Measurements from ENCODE around the gene ADRA1B.

ADRA1B gene

DNA sequence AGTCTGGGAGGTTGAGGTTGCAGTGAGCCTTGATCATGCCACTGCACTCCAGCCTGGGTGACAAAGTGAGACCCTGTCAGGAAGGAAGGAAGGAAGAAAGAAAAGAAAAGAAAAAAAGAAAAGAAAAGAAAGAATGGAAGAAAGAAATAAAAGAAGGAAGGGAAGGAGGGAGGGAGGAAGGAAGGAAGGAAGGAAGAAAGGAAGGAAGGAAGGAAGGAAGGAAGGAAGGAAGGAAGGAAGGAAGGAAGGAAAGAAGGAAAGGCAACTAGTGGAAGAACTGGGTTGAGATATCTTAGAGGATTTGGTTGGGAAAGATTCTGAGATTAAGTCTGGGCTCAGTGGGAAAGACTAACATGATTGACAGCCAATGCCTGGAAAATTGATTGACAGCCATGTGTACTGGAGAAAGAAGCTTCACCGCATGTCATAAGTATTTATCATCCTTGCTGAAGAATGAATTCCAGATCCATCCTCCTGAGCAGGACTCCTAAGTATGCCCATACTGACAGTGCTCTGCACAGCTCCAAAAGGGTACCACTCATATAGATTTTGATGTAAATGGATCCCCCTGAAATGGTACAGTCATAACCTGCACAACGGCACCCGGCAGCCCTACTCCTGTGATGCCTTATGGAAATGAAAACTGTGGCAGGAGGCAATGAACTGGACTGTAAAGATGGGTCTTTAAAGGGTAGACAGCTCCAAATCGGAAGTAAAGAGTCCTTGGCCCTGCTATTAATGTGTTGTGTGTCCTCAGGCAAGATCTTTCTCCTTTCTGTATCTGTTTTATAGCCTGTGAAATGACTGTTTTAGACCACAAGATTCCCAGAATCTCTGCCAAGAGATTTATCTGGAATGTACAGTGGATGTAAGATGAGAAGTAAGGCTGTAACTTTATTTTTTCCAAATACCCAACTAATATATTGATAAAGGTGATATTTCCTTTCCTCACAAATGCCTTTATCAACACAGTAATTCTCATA, 16.9 kb upstream of the ADRA1B start:
- Histone ChIP-seq H3K4me2 (ENCODE audit: low read length) (no peak overlapping the region), H3K79me2 (no peaks in the 10 kb centered on the region), H3K36me3 (ENCODE audit: control insufficient read depth, insufficient read depth, low read length) (no peaks in the 10 kb centered on the region), H2AFZ (no peak overlapping the region), H3K4me1 (no peaks in the 10 kb centered on the region), H3K9me3 (ENCODE audit: control insufficient read depth, low read length) (no peaks in the 10 kb centered on the region), H3K27me3 (ENCODE audit: control insufficient read depth, insufficient read depth, low read length) (no peaks in the 10 kb centered on the region), H3K9ac (no peak overlapping the region), H3K4me3 (ENCODE audit: low read depth, low read length) (no peak overlapping the region), H3K27ac (no peak overlapping the region)
- TF ChIP-seq CTCF (IDR thresholded peaks at IDR 0.05) = no peak

- Histone ChIP-seq H3K9ac (no peak overlapping the region), H2AFZ (no peak overlapping the region), H3K4me2 (ENCODE audit: low read length) (no peak overlapping the region), H3K27ac (no peak overlapping the region), H3K36me3 (ENCODE audit: control insufficient read depth, insufficient read depth, low read length) (no peaks in the 10 kb centered on the region), H3K4me3 (ENCODE audit: low read depth, low read length) (no peak overlapping the region), H3K9me3 (ENCODE audit: control insufficient read depth, low read length) (no peaks in the 10 kb centered on the region), H3K27me3 (ENCODE audit: control insufficient read depth, insufficient read depth, low read length) (no peaks in the 10 kb centered on the region), H3K4me1 (no peaks in the 10 kb centered on the region), H3K79me2 (no peaks in the 10 kb centered on the region)
- TF ChIP-seq CTCF (IDR thresholded peaks at IDR 0.05) = no peak
Observed at GRCh38 chr5:159901308-159901707, 15.0 kb upstream of the ADRA1B start.

DNA sequence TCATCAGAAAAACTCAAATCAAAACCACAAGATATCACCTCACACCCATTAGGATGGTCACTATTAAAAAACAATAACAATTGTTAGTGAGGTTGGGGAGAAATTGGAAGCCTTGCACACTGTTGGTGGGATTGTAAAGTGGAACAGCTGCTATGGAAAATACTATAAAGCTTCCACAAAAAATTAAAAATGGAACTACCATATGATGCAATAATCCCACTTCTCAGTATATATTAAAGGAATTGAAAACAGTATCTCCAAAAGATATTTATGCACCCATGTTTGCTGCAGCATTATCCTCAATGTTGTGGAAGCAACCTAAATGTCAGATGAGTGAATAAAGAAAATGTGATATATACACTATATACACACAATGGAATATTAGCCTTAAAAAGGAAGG, 14.5 kb upstream of the ADRA1B start:
- Histone ChIP-seq H3K27me3 (ENCODE audit: control insufficient read depth, insufficient read depth, low read length) (no peaks in the 10 kb centered on the region), H3K4me1 (no peaks in the 10 kb centered on the region), H3K36me3 (ENCODE audit: control insufficient read depth, insufficient read depth, low read length) (no peaks in the 10 kb centered on the region), H3K9me3 (ENCODE audit: control insufficient read depth, low read length) (no peaks in the 10 kb centered on the region), H2AFZ (no peak overlapping the region), H3K4me3 (ENCODE audit: low read depth, low read length) (no peak overlapping the region), H3K9ac (no peak overlapping the region), H3K79me2 (no peaks in the 10 kb centered on the region), H3K27ac (no peak overlapping the region), H3K4me2 (ENCODE audit: low read length) (no peak overlapping the region)
- no peak for TF ChIP-seq CTCF (IDR thresholded peaks at IDR 0.05)

- Histone ChIP-seq H3K36me3 (ENCODE audit: control insufficient read depth, insufficient read depth, low read length) (no peaks in the 10 kb centered on the region), H3K27me3 (ENCODE audit: control insufficient read depth, insufficient read depth, low read length) (no peaks in the 10 kb centered on the region), H3K4me2 (ENCODE audit: low read length) (no peak overlapping the region), H3K4me3 (ENCODE audit: low read depth, low read length) (no peak overlapping the region), H3K9ac (no peak overlapping the region), H2AFZ (no peak overlapping the region), H3K79me2 (no peaks in the 10 kb centered on the region), H3K9me3 (ENCODE audit: control insufficient read depth, low read length) (no peaks in the 10 kb centered on the region), H3K27ac (no peak overlapping the region), H3K4me1 (no peaks in the 10 kb centered on the region)
- no peak for TF ChIP-seq CTCF (IDR thresholded peaks at IDR 0.05)
Observed at GRCh38 chr5:159902444-159903121, 13.7 kb upstream of the ADRA1B start.
